ENCODE data around the gene SDSL.

DNA sequence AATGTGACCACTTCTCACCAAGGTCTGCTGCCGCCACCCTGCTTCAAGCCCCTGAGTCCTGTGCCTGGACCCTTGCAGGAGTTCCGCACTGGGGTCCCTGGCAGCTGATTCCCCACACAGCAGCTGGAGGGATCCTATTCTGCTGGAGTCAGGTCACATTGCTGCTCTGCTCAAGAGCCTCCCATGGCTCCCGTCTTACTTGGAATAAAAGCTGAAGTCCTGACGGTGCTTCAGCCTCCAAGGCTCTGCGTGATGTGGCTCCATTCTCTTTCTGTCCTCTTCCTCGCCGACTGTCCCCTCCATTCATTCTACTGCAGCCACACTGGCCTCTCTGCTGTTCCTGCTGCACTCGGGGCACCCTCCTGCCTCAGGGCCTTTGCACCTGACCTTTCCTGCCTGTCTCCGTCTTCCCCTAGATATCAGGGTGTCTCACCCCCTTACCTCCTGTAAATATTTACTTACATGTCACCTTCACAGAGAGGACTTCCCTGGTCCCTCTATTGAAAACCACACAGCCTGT is 7.6 kb upstream of the SDSL start:
- TF ChIP-seq, protein P1, sequence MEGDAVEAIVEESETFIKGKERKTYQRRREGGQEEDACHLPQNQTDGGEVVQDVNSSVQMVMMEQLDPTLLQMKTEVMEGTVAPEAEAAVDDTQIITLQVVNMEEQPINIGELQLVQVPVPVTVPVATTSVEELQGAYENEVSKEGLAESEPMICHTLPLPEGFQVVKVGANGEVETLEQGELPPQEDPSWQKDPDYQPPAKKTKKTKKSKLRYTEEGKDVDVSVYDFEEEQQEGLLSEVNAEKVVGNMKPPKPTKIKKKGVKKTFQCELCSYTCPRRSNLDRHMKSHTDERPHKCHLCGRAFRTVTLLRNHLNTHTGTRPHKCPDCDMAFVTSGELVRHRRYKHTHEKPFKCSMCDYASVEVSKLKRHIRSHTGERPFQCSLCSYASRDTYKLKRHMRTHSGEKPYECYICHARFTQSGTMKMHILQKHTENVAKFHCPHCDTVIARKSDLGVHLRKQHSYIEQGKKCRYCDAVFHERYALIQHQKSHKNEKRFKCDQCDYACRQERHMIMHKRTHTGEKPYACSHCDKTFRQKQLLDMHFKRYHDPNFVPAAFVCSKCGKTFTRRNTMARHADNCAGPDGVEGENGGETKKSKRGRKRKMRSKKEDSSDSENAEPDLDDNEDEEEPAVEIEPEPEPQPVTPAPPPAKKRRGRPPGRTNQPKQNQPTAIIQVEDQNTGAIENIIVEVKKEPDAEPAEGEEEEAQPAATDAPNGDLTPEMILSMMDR (IDR thresholded peaks at IDR 0.05), result no peak
- TF ChIP-seq EZH2phosphoT487 (IDR thresholded peaks at IDR 0.05) (no peak), EZH2 (IDR thresholded peaks at IDR 0.05) (no peak)

All from neural progenitor cell (in vitro differentiated cells).